Renal cortex interstitium (tissue), 11 donors: ENCODE measurements around the gene PIP4K2A. TPM values are rescaled to one million over a fixed set of nuclear protein-coding genes. Genes with fewer than 3 reads are reported as not detected.

Source experiments
- DNase-seq, 11 donors: peaks; one replicate each; pipeline ENCODE4 v3.0.0-alpha.2; 2013; ENCODE audit warnings: low read depth in 9 of 11, low spot score in 4 of 11; ENCODE audit errors: extremely low read depth in 1 of 11
- polyA plus RNA-seq, 3 donors: library from polyadenylated mRNA; unstranded; fragments of 120-200 nt; gene quantifications; one replicate each; pipeline ENCODE4 v1.2.1, GENCODE V29; 2013; ENCODE audit not compliant: insufficient read length in 3 of 3

The PIP4K2A gene
- polyA plus RNA-seq, 3 donors: 22.6 to 29.0 (median 27.2) TPM

GRCh38 chr10:22631185-22631584 is 83.2 kb downstream of the PIP4K2A start:
- no peak for DNase-seq

- DNase-seq: no peak
Measured at GRCh38 chr10:22630234-22631174, 83.9 kb downstream of the PIP4K2A start.

- no peak for DNase-seq
Measured at GRCh38 chr10:22629852-22630233, 84.5 kb downstream of the PIP4K2A start.

GRCh38 chr10:22629126-22629525 is 85.3 kb downstream of the PIP4K2A start:
- no peak for DNase-seq

- DNase-seq: no peak
Measured at GRCh38 chr10:22628309-22628708, 86.1 kb downstream of the PIP4K2A start.

- no peak for DNase-seq
Measured at GRCh38 chr10:22626784-22627183, 87.6 kb downstream of the PIP4K2A start.

GRCh38 chr10:22625516-22626290 is 88.7 kb downstream of the PIP4K2A start:
- no peak for DNase-seq

- no peak for DNase-seq
Measured at GRCh38 chr10:22624287-22624738, 90.1 kb downstream of the PIP4K2A start.

GRCh38 chr10:22623633-22624253 is 90.6 kb downstream of the PIP4K2A start:
- DNase-seq: no peak

- no peak for DNase-seq
Measured at GRCh38 chr10:22622242-22622806, 92.1 kb downstream of the PIP4K2A start.

- no peak for DNase-seq
Measured at GRCh38 chr10:22621726-22622125, 92.7 kb downstream of the PIP4K2A start.

- no peak for DNase-seq
Measured at GRCh38 chr10:22620929-22621328, 93.4 kb downstream of the PIP4K2A start.

- no peak for DNase-seq
Measured at GRCh38 chr10:22620140-22620857, 94.1 kb downstream of the PIP4K2A start.

- DNase-seq: no peak
Measured at GRCh38 chr10:22619101-22619500, 95.3 kb downstream of the PIP4K2A start.

- no peak for DNase-seq
Measured at GRCh38 chr10:22618078-22618785, 96.1 kb downstream of the PIP4K2A start.

- no peak for DNase-seq
Measured at GRCh38 chr10:22617516-22617915, 96.9 kb downstream of the PIP4K2A start.

- no peak for DNase-seq
Measured at GRCh38 chr10:22617051-22617450, 97.3 kb downstream of the PIP4K2A start.
